NCI-H146 (cell line): Measurements from ENCODE around the gene RHPN2.
"Not testable (repeated sequence)": the region's sequence is repeated elsewhere in the genome, so short reads cannot be mapped to it uniquely, and the experiment has no call there.

Experiments used
- DNase-seq: peaks from one replicate; lab custom pipeline; 2025; lab: John Stamatoyannopoulos, UW

RHPN2 gene

DNA sequence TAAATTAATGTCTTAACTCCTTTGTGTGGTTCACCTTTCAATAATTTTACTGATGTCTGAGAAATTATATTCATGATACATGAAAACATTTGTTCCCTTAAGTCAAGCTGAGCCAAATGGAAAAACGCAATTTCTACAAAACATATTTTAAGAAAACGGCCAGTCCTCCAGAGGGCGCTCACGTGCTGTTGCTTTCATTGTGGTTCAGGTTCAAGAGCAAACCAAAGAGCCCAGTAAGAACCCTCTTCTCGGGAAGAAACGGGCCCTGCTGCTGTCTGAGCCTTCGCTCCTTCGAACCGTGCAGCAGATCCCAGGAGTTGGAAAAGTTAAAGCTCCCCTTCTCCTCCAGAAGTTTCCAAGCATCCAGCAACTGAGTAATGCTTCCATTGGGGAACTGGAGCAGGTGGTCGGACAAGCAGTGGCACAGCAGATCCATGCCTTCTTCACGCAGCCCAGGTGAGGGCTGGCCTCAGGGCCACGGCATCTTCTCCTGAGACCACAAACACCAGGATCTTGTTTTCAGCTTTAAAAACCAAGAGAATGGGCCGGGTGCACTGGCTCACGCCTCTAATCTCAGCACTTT lies 88.4 kb downstream of the RHPN2 start:
- peak; percentile 52 for DNase-seq

DNA sequence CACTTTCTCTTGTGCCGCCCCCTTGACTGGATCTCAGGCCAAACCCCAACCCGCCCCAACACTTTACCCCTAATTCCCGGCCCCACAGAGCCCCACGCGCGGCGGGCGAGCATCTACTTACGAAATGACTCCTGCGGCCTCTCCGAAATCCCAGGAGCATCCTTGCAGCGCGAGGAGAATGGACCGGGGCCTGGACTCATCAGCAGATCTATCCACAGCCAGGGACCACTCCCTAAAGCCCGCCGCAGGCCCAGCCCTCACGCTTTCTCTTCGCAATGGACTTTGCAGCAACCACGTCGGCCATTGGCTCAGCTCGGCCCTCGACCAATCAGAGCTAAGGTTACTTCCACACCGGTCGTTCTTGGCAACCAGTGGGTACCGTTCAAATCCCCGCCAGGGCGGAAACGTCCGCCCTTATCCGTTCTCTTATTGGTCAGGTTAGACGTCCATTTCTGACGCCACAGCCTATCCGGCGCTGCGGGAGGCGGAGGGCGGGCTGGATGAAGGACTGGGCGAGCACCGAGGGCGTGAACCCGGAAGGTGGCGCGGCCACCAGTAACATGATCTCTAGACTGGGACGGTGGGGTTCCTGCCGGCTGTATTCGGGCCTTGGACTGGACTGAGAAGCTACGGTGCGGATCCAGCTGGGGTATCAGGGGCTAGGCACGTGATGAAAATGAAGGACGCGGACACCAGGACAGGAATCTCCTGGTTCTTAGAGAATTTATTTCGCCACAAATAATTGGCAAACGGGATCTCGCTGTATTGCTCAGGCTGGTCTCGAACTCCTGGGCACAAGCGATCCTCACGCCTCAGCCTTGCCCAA lies 92.8 kb downstream of the RHPN2 start, which contains the start of the genes CEP89 and FAAP24:
TSS of gene CEP89 (minus strand) at position 244 of the 826 bp plus-strand sequence. CDS start at position 160, 84 bp downstream.
TSS of gene FAAP24 (plus strand) at position 528 of the 826 bp plus-strand sequence. CDS start 955 bp downstream, outside the sequence.
- peak; percentile 99 for DNase-seq

GRCh38 chr19:32971012-32971595 lies 93.6 kb downstream of the RHPN2 start:
- peak; percentile 32 for DNase-seq

DNA sequence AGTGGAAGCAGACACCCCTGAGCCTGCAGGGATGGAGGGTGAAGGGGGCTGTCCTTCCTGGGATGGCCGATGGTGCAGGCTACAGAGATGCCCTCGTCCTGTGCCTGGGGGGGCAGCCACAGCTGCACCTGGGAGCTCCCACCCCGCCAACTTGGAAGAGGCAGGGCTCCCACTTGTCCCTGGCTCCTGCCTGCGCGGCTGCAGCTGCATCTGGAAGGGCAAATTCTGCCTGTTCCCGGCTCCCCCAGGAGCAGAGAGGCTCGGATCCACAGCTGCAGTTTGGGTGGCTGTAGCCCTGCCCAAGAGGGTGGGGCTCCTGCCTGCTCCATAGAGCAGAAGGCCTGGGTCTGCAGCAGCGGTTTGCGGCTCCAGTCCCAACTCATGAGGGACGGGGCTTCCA lies 95.1 kb downstream of the RHPN2 start:
- DNase-seq: no peak

DNA sequence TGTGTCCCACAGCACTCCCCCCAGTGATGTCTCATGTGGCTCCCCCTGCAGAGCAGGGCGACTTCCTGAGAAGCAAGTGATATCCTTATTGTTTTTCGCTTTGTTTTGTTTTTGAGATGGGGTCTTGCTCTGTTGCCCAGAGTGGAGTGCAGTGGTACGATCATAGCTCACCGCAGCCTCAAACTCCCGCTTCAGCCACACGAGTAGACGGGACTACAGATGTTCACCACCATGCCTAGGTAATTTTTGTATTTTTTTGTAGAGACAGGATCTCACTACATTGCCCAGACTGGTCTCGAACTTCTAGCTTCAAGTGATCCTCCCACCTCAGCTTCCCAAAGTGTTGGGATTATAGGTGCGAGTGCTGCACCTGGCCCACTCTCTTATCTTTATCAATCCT lies 97.9 kb downstream of the RHPN2 start:
- DNase-seq: no peak

DNA sequence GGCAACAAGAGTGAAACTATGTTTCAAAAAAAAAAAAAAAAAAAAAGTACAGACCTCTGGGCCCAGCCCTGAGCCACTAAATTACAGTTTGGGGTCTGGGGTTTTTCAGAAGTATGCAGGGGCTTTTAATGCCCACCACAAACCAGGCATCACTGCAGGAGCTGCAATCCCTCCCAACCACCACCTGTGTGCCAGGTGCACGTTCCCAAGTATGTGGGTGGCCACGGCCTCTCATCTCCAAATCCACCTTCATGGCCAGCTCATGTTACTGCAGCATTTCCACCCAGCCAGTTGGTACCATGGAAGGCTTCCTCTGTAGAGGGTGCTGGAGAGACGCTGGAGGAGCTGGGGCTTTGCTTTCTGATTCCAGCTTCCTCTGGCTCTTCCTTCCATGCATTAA lies 119.4 kb downstream of the RHPN2 start:
- no peak for DNase-seq

GRCh38 chr19:32941273-32941672 lies 123.4 kb downstream of the RHPN2 start:
- DNase-seq: not testable (repeated sequence)

- no peak for DNase-seq
Measured at GRCh38 chr19:32936065-32936464, 128.6 kb downstream of the RHPN2 start.

DNA sequence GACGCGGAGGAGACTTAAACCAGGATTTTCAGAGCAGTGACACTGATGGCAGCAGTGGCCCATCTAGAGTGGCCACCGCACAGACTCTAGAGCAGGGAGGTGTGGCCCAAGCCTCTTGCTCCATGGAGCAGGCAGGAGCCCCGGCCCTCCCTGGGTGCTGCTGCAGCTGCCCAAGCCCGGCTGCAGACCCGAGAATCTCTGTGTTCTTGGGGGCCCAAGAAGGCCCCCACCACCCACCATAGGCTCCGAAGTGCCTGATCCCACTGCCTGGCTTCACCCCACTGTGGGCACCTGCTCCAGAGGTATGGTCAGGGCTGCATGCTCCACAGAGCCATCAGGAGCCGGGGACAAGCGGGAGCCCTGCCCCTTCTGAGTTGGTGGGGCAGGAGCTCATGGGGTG lies 129.1 kb downstream of the RHPN2 start:
- no peak for DNase-seq

DNA sequence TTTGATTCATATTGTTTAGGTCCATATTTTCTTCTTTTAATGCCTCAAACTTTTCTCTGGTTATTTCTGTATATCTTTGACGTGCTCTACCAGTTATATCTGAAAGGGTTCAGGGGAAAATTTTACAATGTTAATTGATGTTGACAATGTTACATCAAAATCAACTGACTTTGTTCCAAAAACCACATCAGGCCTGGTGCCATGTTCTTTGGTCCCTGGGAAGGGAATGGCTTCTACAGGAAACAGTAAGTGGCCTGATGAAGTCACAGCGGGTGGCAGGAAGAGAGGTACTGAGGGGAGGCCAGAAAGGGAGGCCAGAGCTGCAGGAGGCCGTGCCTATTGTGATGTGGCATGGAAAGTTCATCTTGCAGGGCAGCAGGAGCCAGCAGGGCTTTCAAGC lies 131.1 kb downstream of the RHPN2 start:
- no peak for DNase-seq

GRCh38 chr19:32930567-32930966 lies 134.1 kb downstream of the RHPN2 start:
- no peak for DNase-seq

- peak; percentile 69 for DNase-seq
Measured at GRCh38 chr19:32928806-32929205, 135.9 kb downstream of the RHPN2 start.
